Epithelial cell of prostate (primary cell): ENCODE measurements around the gene ATL2.
A peak's percentile ranks its signal among the peaks of the same experiment; 100 is the strongest.

Experiments
- DNase-seq: peaks from one replicate; pipeline ENCODE4 v3.0.0-alpha.2; 2011; ENCODE audit warnings: low read depth, low spot score
- H3K27ac ChIP-seq: fragments of 450-650 bp; 2 replicates; pipeline ENCODE4 v1.5.1; 2017; ENCODE audit warnings: mild to moderate bottlenecking

ATL2 gene

GRCh38 chr2:38256610-38257009, 120.5 kb downstream of the ATL2 start:
- DNase-seq = no peak
- no peak overlapping the region for H3K27ac ChIP-seq

DNA sequence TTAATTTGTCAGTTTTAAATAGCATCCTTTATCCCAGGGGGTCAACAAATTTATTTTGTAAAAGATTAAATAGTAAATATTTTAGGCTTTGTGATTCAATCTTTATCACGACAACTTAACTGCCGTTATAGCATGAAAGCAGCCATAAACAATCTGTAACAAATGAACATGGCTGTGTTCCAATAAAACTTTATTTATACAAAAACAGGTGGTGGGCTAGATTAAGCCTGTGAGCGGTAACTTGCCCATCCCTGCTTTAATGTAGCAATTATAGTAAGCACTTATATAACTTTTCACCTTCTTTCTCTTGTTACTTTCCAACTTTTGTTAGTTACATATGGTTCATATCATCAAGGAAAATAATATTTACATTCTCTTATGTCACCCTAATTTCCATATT, 121.9 kb downstream of the ATL2 start:
- DNase-seq = no peak
- H3K27ac ChIP-seq = no peak overlapping the region

- no peak overlapping the region for H3K27ac ChIP-seq
- DNase-seq = no peak
Observed at GRCh38 chr2:38254796-38255195, 122.3 kb downstream of the ATL2 start.

GRCh38 chr2:38251940-38252339, 125.1 kb downstream of the ATL2 start:
- H3K27ac ChIP-seq = no peak overlapping the region
- no peak for DNase-seq

GRCh38 chr2:38248707-38249106, 128.4 kb downstream of the ATL2 start:
- DNase-seq = no peak
- no peak overlapping the region for H3K27ac ChIP-seq

- DNase-seq = no peak
- no peak overlapping the region for H3K27ac ChIP-seq
Observed at GRCh38 chr2:38248255-38248654, 128.8 kb downstream of the ATL2 start.

DNA sequence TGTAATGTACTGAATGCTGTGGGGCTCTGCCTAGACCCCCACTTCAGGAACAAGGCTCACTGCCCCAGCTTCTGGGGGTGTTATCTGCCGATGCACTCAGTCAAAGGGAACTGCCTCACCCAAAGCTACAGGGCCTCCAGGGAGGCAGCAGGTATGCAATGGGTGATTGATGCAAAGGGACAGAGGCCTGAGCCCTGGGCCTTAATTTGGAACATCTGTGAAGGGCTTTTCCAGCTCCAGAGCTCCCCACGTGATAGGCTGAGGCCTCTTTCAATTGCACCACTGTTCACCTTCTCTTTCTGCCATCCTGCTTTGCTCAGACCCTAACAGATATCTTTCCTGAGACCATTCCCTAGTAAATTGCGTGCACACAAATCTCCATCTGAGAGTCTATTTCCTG, 131.0 kb downstream of the ATL2 start:
- no peak for DNase-seq
- H3K27ac ChIP-seq = no peak overlapping the region

- peak; percentile 27 for DNase-seq
Observed at GRCh38 chr2:38245114-38245641, 131.9 kb downstream of the ATL2 start.

DNA sequence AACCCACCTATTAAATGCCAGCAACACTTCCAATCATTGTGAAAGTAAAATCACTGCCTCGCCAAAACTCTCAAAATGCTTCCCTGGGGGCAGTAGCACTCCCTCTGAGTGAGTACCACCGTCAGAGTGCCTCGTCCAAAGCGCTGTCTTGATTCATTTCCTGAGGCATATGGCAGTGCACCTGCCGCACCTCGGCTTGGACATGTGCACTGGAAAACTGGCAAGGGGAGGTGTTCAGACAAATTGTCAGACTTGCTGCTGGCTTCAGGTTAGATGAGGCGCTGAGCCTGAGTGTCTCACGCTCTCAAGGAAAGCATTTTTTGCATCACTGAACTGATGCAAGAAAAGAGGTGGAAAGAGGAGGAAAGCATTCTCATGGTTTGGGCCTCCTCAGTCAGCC, 132.8 kb downstream of the ATL2 start:
- no peak overlapping the region for H3K27ac ChIP-seq
- no peak for DNase-seq

More at GRCh38 chr2:38245114-38245641, 131.9 kb downstream of the ATL2 start:
- no peak overlapping the region for H3K27ac ChIP-seq
